Right kidney (tissue), 1 donor: ENCODE results near the gene NUP98.
"Not testable (repeated sequence)": the region's sequence is repeated elsewhere in the genome, so short reads cannot be mapped to it uniquely, and the experiment has no call there.

Experiments
- DNase-seq: peaks from one replicate; pipeline ENCODE4 v3.0.0-alpha.2; 2016

The NUP98 gene

DNA sequence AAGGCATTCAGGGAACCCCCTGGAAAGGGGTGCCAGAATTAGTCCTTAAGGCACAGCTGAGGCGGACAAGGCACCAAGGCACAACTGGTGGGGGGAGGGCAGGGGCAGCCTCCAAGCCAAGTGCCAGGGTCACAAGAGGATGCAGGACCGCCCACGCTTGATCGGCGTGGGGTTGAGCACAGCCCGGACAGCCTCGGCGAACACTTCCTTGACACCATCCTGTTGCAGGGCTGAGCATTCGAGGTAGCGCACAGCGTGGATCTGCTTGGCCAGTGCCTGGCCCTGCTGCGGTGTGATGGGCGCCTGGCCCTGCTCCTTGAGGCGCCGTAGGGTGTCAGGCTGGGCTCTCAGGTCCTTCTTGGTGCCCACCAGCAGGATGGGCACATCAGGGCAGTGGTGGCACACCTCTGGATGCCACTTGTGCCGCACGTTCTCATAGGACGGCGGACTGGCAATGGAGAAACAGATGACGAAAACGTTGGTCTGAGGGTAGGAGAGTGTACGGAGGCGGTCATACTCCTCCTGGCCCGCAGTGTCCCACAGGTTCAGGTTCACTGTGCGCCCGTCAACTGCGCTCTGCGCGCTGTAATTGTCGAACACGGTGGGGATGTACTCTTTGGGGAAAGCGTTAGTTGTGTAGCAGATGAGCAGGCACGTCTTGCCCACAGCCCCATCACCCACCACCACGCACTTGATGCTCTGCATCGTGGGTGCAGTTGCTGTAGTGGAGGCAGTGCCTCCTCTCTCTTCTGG lies 30.3 kb upstream of the NUP98 start:
- no peak for DNase-seq

- no peak for DNase-seq
Measured at GRCh38 chr11:3826721-3827120, 29.4 kb upstream of the NUP98 start.

DNA sequence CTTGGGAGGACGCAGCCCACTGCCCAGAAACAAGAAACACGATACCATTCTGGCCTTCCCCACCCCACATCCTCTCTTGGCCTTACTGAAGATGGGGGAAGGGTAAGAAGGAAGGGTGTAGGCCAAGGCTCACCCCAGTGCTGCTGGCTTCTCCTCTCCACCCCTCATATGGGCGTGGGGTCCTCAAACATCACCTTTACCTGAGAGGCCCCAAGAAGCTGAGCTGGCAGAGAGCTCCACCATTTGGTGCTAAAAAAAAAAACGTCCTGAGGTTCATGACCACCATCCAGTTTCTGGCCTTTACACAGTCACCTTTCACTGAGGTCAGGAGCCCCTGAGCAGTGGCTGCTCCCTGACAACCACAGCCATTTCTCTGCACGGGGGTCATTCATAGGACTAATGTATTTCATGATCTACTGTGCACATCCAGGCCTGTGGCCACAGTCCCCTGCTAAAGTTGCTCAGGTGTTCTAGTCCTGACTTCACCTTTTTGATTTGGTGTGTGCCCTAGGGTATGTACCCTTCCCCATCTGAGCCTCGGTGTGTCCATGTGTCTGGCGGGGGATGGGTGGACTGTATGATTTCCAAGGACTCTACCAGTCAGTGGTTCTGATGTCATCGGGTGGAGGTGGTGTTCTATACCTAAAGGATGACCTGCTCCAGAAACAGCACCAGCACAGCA lies 28.3 kb upstream of the NUP98 start:
- no peak for DNase-seq

DNA sequence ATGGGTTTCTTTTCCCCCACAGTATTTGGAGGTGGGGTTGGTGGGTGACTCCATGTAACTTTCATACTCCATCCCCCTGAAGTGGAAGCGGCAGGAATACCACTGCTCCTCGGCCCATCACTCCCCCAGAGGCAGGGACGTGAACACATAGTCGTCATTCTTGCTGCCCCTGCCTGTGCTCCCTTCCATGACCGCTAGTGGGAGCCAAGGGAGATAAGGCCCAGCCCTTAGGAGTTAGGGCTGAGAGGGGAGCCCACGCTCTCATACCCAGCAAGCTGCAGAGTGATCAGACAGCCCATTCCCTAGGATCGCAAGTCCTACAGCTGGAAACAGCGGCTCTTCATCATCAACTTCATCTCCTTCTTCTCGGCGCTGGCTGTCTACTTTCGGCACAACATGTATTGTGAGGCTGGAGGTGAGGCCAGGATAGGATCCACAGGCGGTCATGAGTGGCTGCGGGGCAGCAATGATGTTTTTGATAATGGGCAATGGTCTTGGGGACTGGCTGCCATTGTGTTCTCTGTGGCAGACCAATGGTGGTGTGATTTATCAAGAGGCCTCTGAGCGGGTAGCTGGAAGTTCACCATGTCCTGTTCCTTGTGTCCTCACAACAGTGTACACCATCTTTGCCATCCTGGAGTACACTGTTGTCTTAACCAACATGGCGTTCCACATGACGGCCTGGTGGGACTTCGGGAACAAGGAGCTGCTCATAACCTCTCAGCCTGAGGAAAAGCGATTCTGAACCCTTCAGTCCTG lies 27.5 kb upstream of the NUP98 start:
- DNase-seq = no peak

DNA sequence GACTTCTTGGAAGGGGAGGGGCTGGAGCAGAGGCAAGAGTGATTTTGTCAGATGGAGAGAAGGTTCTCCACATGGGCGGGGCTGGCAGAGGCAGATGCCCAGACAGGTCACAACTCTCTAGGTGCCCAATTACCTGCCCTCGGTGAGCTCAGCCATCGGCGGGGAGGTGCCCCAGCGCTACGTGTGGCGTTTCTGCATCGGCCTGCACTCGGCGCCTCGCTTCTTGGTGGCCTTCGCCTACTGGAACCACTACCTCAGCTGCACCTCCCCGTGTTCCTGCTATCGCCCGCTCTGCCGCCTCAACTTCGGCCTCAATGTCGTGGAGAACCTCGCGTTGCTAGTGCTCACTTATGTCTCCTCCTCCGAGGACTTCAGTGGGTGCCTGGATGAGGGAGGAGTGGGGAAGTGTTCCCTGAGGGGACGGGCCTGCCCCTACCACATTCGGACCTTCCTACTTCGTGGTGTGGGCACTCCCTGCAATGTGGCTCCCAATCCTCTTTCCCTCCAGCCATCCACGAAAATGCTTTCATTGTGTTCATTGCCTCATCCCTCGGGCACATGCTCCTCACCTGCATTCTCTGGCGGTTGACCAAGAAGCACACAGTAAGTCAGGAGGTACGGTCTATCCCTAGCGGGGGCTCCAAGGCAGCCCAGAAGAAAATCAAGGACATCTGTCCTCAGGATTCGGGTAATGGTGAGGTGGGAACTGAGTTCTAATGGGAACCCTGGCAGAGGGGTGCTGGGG lies 26.6 kb upstream of the NUP98 start:
- no peak for DNase-seq

- DNase-seq = no peak
Measured at GRCh38 chr11:3823303-3823702, 25.9 kb upstream of the NUP98 start.

DNA sequence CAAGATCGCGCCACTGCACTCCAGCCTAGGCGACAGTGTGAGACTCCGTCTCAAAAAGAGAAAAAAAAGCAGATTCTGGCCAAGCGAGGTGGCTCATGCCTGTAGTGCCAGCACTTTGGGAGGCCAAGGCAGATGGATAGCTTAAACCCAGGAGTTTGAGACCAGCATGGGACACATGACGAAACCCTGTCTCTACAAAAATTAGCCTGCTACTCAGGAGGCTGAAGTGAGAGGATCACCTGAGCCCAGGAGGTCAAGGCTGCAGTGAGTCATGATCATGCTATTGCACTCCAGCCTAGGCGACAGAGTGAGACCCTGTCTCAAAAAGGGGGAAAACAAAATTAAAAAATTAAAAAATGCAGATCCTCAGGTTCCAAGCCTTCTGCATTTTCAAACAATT lies 25.0 kb upstream of the NUP98 start:
- DNase-seq = no peak

DNA sequence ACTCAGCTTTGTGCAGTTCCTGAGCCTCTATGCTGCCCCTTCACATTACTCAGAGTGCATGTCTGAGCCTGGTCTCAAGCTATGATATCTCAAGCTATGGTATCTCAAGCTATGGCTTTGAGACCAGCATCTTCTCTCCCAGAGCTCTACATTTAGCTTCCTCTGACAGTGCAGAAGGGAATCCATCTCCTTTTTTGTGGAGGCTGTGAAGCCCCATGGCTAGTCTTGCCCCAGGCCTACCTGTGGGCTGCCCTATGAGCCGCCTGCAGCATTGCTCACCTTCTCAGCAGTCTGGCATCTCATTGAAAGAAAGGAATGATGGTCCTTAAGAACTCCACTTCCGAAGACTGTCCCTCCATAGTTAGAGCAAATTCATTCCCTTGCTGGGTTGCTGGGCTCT lies 23.6 kb upstream of the NUP98 start:
- no peak for DNase-seq

DNA sequence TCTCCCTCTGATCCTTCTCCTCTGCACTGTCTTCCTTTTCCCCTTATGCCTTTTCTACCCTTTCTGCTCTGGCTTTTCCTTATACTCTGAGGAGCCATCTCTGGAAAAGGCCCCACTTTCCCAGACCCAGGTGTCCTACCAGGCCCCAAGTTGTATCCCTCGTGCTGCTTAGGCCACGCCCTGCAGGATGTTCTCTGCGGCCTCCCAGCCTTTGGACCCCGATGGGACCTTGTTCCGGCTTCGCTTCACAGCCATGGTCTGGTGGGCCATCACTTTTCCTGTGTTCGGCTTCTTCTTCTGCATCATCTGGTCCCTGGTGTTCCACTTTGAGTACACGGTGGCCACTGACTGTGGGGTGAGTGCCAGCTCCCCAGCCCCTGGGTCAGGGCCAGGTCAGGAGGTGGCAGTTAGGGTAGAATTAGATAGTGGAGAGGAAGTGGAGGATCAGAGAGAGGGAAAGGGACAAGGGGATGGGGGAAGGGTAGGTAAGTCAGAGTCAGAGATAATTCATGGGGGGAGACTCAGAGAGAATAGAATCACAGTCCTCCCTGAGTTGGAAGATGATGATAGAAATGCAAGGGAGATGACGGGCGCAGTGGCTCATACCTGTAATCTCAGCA lies 19.9 kb upstream of the NUP98 start:
- DNase-seq = no peak

- no peak for DNase-seq
Measured at GRCh38 chr11:3816673-3817072, 19.3 kb upstream of the NUP98 start.

GRCh38 chr11:3815845-3816244 lies 18.5 kb upstream of the NUP98 start:
- no peak for DNase-seq

DNA sequence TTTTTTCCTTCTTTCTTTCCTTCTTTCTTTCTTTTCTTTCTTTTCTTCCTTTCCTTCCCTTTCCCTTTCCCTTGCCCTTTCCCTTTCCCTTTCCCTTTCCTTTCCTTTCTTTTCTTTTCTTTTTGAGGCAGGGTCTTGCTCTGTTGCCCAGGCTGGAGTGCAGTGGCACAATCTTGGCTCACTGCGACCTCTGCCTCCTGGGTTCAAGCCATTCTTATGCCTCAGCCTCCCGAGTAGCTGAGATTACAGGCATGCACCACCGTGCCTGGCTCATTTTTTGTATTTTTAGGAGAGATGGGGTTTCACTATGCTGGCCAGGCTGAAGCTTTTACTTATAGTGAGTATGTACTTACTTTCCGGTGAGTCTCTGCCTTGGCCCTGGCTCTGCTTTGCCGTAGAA lies 17.5 kb upstream of the NUP98 start:
- not testable (repeated sequence) for DNase-seq

- no peak for DNase-seq
Measured at GRCh38 chr11:3810951-3811350, 13.6 kb upstream of the NUP98 start.

DNA sequence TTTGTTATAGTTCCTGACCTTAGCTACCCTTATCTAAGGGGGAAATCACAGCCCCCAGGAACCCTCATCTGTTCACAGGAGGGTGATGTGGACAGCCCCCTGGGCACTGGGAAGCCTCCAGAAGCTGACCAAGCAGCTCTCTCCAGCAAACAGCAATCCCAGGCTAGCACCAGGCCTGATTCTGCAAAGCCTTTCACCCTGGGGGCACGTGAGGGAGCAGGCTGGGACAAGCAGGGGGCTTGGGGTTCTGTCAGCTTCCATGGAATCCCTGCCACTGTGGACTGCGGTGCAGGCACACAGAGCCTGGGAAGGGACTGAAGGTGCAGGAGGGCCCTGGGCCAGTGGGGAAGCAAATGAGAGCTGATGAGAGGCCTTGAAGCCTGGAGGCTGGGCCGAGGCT lies 13.1 kb upstream of the NUP98 start:
- no peak for DNase-seq

DNA sequence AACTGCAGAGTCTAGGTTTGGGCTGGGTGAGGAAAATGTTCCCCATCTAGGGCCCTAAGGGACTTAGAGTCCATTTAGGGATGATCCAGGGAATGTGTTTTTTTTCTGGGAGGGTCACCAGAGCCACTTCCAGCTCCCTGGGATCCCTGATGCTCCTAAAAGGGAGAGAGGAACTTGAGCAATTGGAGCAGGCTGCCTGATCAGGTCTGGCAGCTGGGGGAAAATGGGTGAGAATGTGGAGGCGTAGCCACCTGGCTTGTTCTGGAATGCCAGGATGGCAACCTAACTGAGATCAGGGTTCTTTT lies 12.2 kb upstream of the NUP98 start:
- DNase-seq = no peak

- DNase-seq = no peak
Measured at GRCh38 chr11:3808861-3809623, 11.7 kb upstream of the NUP98 start.

GRCh38 chr11:3807909-3808860 lies 10.8 kb upstream of the NUP98 start, which contains the start of gene PGAP2:
Gene PGAP2, plus strand, starts transcription at chr11:3808560. Its CDS starts 2,700 bp downstream, at chr11:3811260.
- peak; percentile 86 for DNase-seq

DNA sequence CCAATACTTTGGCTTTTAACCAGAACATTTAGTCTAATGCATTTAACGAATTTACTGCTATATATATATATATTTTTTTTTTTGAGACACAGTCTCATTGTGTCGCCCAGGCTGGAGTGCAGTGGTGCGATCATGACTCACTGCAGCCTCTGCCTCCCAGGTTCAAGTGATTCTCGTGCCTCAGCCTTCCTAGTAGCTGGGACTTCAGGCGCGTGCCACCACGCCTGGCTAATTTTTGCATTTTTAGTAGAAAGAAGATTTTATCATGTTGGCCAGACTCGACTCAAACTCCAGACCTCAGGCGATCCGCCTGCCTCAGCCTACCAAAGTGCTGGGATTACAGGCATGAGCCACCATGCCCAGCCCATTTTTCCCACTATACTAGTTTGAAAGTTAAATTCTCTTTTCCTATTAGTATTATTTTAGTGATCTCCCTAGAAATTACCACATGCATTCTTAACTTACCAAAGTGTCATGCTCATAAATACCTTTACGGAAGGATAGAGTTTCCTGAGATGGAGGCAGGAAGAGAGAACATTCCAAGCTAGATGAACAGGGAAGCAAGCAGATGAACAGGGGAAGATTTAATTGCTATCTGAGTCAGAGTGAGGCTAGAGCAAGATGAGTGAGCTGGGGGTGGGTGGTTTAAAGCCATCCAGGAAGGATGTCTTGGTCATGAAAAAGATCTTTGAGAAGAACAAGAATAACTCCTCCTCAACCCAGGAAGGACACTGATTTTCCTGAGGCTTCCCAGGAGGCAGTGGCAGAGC lies 6.6 kb upstream of the NUP98 start:
- no peak for DNase-seq

DNA sequence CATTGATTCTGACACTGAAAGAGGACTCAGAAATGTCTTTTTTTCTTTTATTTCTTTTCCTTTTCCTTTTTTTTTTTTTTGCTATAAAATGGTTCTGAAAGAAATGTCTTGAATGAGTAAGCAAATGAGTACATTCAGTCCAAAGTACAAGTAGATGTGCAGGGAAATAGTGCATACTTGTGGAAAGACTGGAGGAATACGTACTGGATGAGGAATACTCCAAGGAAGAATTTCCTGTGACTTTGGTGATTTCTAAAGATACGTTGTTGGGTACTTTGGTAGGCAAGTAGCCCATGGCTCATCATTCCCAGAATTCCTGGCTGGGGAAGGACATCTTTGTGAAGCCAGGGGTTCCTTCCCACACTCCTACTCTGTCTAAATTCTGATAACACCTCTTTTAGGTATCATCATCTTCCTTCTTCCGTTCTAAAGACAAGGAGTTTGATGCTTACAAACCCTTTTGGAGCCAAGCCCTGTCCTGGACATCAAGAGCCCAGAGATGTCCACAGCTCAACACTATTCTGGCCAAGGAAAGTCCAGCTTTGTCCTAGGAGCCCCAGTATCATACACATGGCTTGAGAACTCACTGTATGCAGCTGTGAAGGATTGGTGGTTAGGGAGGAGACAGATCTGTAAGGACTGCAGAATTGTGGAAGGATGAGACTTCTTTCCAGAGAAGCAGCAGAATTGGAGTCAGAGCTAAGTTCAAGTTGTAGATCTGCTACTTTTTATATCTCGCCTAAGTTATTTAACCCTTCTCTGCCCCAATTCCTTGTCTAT lies 4.8 kb upstream of the NUP98 start:
- no peak for DNase-seq
